Panc1 (cell line): ENCODE measurements around the gene LYRM4. TPM values are rescaled to one million over a fixed set of nuclear protein-coding genes. Genes with fewer than 3 reads are reported as not detected.

Experiments
- ATAC-seq: fragments of 200-7000 bp; cut with Tn5 transposase; 2 replicates; pipeline ENCODE4 v1.9.1; 2020; ENCODE audit warnings: mild to moderate bottlenecking, moderate library complexity
- BruUV-seq: library from RNA; stranded (reverse); fragments of 400-500 nt; replicated peaks from 2 replicates; lab custom pipeline; 2021; lab: Mats Ljungman, UMichigan
- CTCF ChIA-PET: fragments of 300-600 bp; sonication (Branson Sonifier 250); formaldehyde crosslinking; loops from one replicate; lab custom pipeline; 2022; ENCODE audit warnings: antibody characterized with exemption; lab: Charles Lee
- POLR2A ChIA-PET: fragments of 300-600 bp; sonication (Branson Sonifier 250); formaldehyde crosslinking; loops from one replicate; lab custom pipeline; 2022; ENCODE audit warnings: antibody characterized with exemption; lab: Charles Lee
- DNase-seq: peaks from one replicate; pipeline ENCODE4 v3.0.0-alpha.2; 2010; ENCODE audit warnings: low read depth, low spot score
- H3K27ac ChIP-seq: 2 replicates; pipeline ENCODE4 v1.5.1; 2011; ENCODE audit warnings: mild to moderate bottlenecking, low read length, inconsistent platforms
- H3K27me3 ChIP-seq: fragments of 200-500 bp; sonication (Bioruptor generic); 2 replicates; pipeline ENCODE4 v1.6.0; 2014; ENCODE audit warnings: low read length, inconsistent platforms; ENCODE audit not compliant: control insufficient read depth, insufficient read depth
- H3K36me3 ChIP-seq: fragments of 200-500 bp; sonication (Bioruptor generic); 2 replicates; pipeline ENCODE4 v1.5.1; 2014; ENCODE audit warnings: inconsistent platforms, mild to moderate bottlenecking, low read length, moderate library complexity; ENCODE audit not compliant: control insufficient read depth, insufficient read depth
- H3K4me1 ChIP-seq: 2 replicates; pipeline ENCODE4 v1.5.1; 2011; ENCODE audit warnings: inconsistent platforms, mild to moderate bottlenecking, low read length, moderate library complexity; ENCODE audit not compliant: control insufficient read depth, insufficient read depth
- H3K4me3 ChIP-seq, 2 experiments: 2 replicates each; pipeline ENCODE4 v1.5.1; 2011 to 2012; ENCODE audit warnings: low read depth in 2 of 2, low read length in 2 of 2, mild to moderate bottlenecking in 2 of 2, inconsistent platforms in 1 of 2, moderate library complexity in 1 of 2
- H3K9me3 ChIP-seq: fragments of 200-500 bp; sonication (Bioruptor generic); 2 replicates; pipeline ENCODE4 v1.5.1; 2014; ENCODE audit warnings: low read depth, mild to moderate bottlenecking, inconsistent platforms, low read length, moderate library complexity; ENCODE audit not compliant: control insufficient read depth, insufficient read depth
- POLR2AphosphoS5 ChIP-seq: IDR thresholded peaks from 2 replicates; pipeline ENCODE4 v1.6.1; 2012; ENCODE audit warnings: mild to moderate bottlenecking, low read depth, low read length, moderate library complexity
- SIN3A ChIP-seq: IDR thresholded peaks from 2 replicates; pipeline ENCODE4 v1.6.1; 2012; ENCODE audit warnings: low read depth, mild to moderate bottlenecking, low read length, moderate library complexity, borderline replicate concordance; ENCODE audit not compliant: insufficient read depth
- TCF7L2 ChIP-seq: IDR thresholded peaks from 2 replicates; pipeline ENCODE4 v1.6.1; 2011; ENCODE audit warnings: mild to moderate bottlenecking, low read depth, low read length, inconsistent platforms
- in situ Hi-C: cut with HindIII; loops from 2 replicates; pipeline ENCODE4 v1.10.0; 2016; ENCODE audit warnings: low sequenced_read_pairs, low pct_unique_long_range_greater_than_20kb
- intact Hi-C: fragments of 100-400 bp; cut with micrococcal nuclease; formaldehyde crosslinking; loops from one replicate; pipeline ENCODE4 v1.10.0; 2022; ENCODE audit not compliant: unreplicated experiment
- total RNA-seq: library from RNA; stranded (reverse); gene quantifications from one replicate; pipeline ENCODE4 v1.2.1, GENCODE V29; 2021; ENCODE audit not compliant: unreplicated experiment
- TF ChIP-seq, protein P1 (sequence below), 2 experiments: IDR thresholded peaks; 2 replicates each; pipeline ENCODE4 v1.6.1; 2011 to 2012; ENCODE audit warnings: low read depth in 2 of 2, control low read depth in 1 of 2, low read length in 1 of 2, mild to moderate bottlenecking in 1 of 2, moderate library complexity in 1 of 2; ENCODE audit not compliant: insufficient read depth in 1 of 2
- TF ChIP-seq, protein P2 (sequence below): fragments of 450-650 bp; IDR thresholded peaks from 2 replicates; pipeline ENCODE4 v1.5.1; 2017; ENCODE audit warnings: mild to moderate bottlenecking

Gene LYRM4
- total RNA-seq, 1 experiment from 2014 or later: 27.4 TPM

DNA sequence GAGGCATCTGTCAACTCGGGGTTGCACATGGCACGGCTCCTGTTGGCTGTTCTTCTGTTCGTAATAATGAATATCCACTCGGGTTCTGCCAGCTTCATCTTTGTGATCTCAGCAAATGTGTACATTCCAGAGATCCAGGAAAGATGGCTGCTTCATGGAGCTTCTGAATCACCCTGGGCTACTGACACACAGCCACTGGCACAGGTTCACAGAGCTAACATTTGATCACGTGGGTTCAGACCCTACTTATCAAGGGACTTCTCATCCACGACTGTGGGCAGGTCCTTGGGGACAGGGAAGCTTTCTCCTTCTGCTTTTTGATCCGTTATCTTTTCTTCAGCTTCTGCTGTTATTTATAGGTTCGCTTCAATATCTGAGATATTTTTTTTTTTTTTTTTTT, 157.5 kb downstream of the LYRM4 start:
- DNase-seq: no peak
- ChIA-PET POLR2A (no interaction called here), CTCF (no interaction called here)
- no peak for ATAC-seq
- Histone ChIP-seq H3K27me3 (no peaks in the 10 kb centered on the region), H3K27ac (no peak overlapping the region), H3K4me1 (no peaks in the 10 kb centered on the region), H3K9me3 (no peaks in the 10 kb centered on the region), H3K4me3 (no peak overlapping the region), H3K36me3 (no peaks in the 10 kb centered on the region)
- in situ Hi-C loops (no loop called here), intact Hi-C loops (no loop called here)
- no TSS peak for BruUV-seq
- TF ChIP-seq, protein P1, sequence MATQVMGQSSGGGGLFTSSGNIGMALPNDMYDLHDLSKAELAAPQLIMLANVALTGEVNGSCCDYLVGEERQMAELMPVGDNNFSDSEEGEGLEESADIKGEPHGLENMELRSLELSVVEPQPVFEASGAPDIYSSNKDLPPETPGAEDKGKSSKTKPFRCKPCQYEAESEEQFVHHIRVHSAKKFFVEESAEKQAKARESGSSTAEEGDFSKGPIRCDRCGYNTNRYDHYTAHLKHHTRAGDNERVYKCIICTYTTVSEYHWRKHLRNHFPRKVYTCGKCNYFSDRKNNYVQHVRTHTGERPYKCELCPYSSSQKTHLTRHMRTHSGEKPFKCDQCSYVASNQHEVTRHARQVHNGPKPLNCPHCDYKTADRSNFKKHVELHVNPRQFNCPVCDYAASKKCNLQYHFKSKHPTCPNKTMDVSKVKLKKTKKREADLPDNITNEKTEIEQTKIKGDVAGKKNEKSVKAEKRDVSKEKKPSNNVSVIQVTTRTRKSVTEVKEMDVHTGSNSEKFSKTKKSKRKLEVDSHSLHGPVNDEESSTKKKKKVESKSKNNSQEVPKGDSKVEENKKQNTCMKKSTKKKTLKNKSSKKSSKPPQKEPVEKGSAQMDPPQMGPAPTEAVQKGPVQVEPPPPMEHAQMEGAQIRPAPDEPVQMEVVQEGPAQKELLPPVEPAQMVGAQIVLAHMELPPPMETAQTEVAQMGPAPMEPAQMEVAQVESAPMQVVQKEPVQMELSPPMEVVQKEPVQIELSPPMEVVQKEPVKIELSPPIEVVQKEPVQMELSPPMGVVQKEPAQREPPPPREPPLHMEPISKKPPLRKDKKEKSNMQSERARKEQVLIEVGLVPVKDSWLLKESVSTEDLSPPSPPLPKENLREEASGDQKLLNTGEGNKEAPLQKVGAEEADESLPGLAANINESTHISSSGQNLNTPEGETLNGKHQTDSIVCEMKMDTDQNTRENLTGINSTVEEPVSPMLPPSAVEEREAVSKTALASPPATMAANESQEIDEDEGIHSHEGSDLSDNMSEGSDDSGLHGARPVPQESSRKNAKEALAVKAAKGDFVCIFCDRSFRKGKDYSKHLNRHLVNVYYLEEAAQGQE (IDR thresholded peaks at IDR 0.05; ENCODE audit: insufficient read depth in 1 of 2, low read depth in 2 of 2, low read length in 1 of 2): no peak
- no peak for TF ChIP-seq POLR2AphosphoS5
- TF ChIP-seq TCF7L2: no peak
- TF ChIP-seq, protein P2, sequence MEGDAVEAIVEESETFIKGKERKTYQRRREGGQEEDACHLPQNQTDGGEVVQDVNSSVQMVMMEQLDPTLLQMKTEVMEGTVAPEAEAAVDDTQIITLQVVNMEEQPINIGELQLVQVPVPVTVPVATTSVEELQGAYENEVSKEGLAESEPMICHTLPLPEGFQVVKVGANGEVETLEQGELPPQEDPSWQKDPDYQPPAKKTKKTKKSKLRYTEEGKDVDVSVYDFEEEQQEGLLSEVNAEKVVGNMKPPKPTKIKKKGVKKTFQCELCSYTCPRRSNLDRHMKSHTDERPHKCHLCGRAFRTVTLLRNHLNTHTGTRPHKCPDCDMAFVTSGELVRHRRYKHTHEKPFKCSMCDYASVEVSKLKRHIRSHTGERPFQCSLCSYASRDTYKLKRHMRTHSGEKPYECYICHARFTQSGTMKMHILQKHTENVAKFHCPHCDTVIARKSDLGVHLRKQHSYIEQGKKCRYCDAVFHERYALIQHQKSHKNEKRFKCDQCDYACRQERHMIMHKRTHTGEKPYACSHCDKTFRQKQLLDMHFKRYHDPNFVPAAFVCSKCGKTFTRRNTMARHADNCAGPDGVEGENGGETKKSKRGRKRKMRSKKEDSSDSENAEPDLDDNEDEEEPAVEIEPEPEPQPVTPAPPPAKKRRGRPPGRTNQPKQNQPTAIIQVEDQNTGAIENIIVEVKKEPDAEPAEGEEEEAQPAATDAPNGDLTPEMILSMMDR: no peak
- TF ChIP-seq SIN3A: no peak

DNA sequence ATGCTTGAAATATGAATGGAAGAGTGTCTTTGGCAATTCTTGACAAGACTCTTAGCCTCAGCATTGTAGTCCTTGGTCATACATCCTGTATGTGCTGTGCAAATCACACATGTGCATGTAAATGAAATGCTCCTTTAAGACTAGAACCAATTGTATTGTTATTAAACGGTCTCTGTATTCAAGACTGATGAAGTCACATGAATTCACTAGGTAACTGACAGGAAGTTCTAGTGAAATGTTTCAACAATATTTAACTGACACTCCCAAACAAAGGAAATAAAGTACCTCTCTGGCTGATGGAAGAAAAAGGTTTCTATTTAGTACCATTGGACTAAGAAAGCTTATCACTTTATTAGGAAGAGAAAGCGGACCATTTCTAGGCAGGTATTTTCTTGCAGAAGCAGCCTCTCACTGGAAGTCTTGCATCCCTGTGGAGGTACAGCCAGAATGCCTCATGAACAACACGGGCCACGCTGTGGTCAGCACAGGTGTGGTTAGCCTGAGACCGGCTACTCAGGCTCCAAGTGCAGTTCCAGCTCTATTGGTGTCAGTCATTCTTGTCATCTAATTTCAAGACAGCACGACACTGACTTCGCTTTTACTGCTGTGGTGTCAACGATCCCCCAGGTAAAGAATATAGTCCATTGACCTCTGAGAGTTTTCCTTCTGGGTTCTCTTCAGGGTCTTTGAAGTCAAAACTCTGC, 158.3 kb downstream of the LYRM4 start:
- no peaks in the 10 kb centered on the region for H3K27me3 ChIP-seq
- no peak overlapping the region for H3K4me3 ChIP-seq
- DNase-seq (no peak), ATAC-seq (no peak)
- H3K27ac ChIP-seq: no peak overlapping the region
- ChIA-PET CTCF (no interaction called here), POLR2A (no interaction called here)
- no peaks in the 10 kb centered on the region for H3K4me1 ChIP-seq
- H3K9me3 ChIP-seq: no peaks in the 10 kb centered on the region
- intact Hi-C loops (no loop called here), in situ Hi-C loops (no loop called here)
- H3K36me3 ChIP-seq: no peaks in the 10 kb centered on the region
- BruUV-seq: no TSS peak
- TF ChIP-seq, protein P1 (IDR thresholded peaks at IDR 0.05; ENCODE audit: insufficient read depth in 1 of 2, low read depth in 2 of 2, low read length in 1 of 2): no peak
- TF ChIP-seq, protein P2: no peak
- TF ChIP-seq POLR2AphosphoS5: no peak
- no peak for TF ChIP-seq TCF7L2
- TF ChIP-seq SIN3A: no peak
